Liver (tissue), 9 donors: ENCODE data around the gene PPFIBP2. TPM values are rescaled to one million over a fixed set of nuclear protein-coding genes. Genes with fewer than 3 reads are reported as not detected.

ENCODE experiments used
- DNase-seq: peaks from one replicate; pipeline ENCODE4 v3.0.0-alpha.2; 2017; ENCODE audit warnings: low spot score
- H3K27ac ChIP-seq, 2 donors: one replicate each; pipeline ENCODE4 v1.7.0; 2013; ENCODE audit warnings: inconsistent platforms in 2 of 2, low read length in 2 of 2, control low read depth in 1 of 2, low read depth in 1 of 2, mild to moderate bottlenecking in 1 of 2
- H3K27me3 ChIP-seq, 4 donors: one replicate each; pipeline versions ENCODE4 v1.6.1 to v1.7.0; 2013; ENCODE audit warnings: low read length in 3 of 4, inconsistent platforms in 1 of 4, mild to moderate bottlenecking in 1 of 4, moderate library complexity in 1 of 4; ENCODE audit not compliant: control insufficient read depth in 4 of 4, insufficient read depth in 4 of 4
- H3K36me3 ChIP-seq, 4 donors: one replicate each; pipeline versions ENCODE4 v1.6.1 to v1.7.0; 2013; ENCODE audit warnings: low read length in 3 of 4, mild to moderate bottlenecking in 3 of 4, low read depth in 1 of 4, moderate library complexity in 1 of 4; ENCODE audit not compliant: control insufficient read depth in 4 of 4, insufficient read depth in 3 of 4
- H3K4me1 ChIP-seq, 4 donors: one replicate each; pipeline versions ENCODE4 v1.6.1 to v1.7.0; 2013; ENCODE audit warnings: low read length in 3 of 4, mild to moderate bottlenecking in 3 of 4, moderate library complexity in 1 of 4; ENCODE audit not compliant: control insufficient read depth in 4 of 4, insufficient read depth in 4 of 4
- H3K4me3 ChIP-seq, 3 donors: one replicate each; pipeline versions ENCODE4 v1.6.1 to v1.7.0; 2013; ENCODE audit warnings: low read length in 3 of 3, control low read depth in 1 of 3, low read depth in 1 of 3, mild to moderate bottlenecking in 1 of 3
- H3K9ac ChIP-seq, 2 donors: one replicate each; pipeline ENCODE4 v1.7.0; 2013; ENCODE audit warnings: low read length in 2 of 2, mild to moderate bottlenecking in 2 of 2, moderate library complexity in 2 of 2, control low read depth in 1 of 2, low read depth in 1 of 2
- H3K9me3 ChIP-seq, 4 donors: one replicate each; pipeline versions ENCODE4 v1.6.1 to v1.7.0; 2013; ENCODE audit warnings: low read length in 3 of 4; ENCODE audit not compliant: control insufficient read depth in 4 of 4
- CTCF ChIP-seq: fragments of 150-350 bp; IDR thresholded peaks from 2 replicates; pipeline ENCODE4 v1.5.1; 2017; ENCODE audit warnings: improper control_type of control experiment, low read depth, low read length; ENCODE audit not compliant: missing input control
- EGR1 ChIP-seq, 2 donors: IDR thresholded peaks; 2 replicates each; pipeline ENCODE4 v1.6.1; 2016 to 2018; ENCODE audit warnings: antibody characterized with exemption in 2 of 2, low read depth in 2 of 2
- FOXA1 ChIP-seq: IDR thresholded peaks from 2 replicates; pipeline ENCODE4 v1.6.1; 2016; ENCODE audit warnings: antibody characterized with exemption
- FOXA2 ChIP-seq: IDR thresholded peaks from 2 replicates; pipeline ENCODE4 v1.6.1; 2016; ENCODE audit warnings: antibody characterized with exemption
- GABPA ChIP-seq, 2 donors: IDR thresholded peaks in 1 of 2; conservative IDR thresholded peaks in 1 of 2; 2 replicates each; pipeline ENCODE4 v1.6.1; 2016; ENCODE audit warnings: antibody characterized with exemption in 2 of 2, mild to moderate bottlenecking in 1 of 2, moderate library complexity in 1 of 2
- HNF4A ChIP-seq, 2 donors: conservative IDR thresholded peaks; 2 replicates each; pipeline ENCODE4 v1.6.1; 2016; ENCODE audit warnings: antibody characterized with exemption in 2 of 2, mild to moderate bottlenecking in 2 of 2
- HNF4G ChIP-seq: IDR thresholded peaks from 2 replicates; pipeline ENCODE4 v1.6.1; 2016; ENCODE audit warnings: antibody characterized with exemption
- JUND ChIP-seq, 2 donors: IDR thresholded peaks; 2 replicates each; pipeline ENCODE4 v1.6.1; 2016; ENCODE audit warnings: antibody characterized with exemption in 2 of 2
- MAX ChIP-seq: IDR thresholded peaks from 2 replicates; pipeline ENCODE4 v1.6.1; 2016; ENCODE audit warnings: antibody characterized with exemption
- NR2F2 ChIP-seq: IDR thresholded peaks from 2 replicates; pipeline ENCODE4 v1.6.1; 2016; ENCODE audit warnings: antibody characterized with exemption
- RAD21 ChIP-seq, 2 donors: IDR thresholded peaks; 2 replicates each; pipeline ENCODE4 v1.6.1; 2016; ENCODE audit warnings: antibody characterized with exemption in 2 of 2, mild to moderate bottlenecking in 2 of 2
- REST ChIP-seq: IDR thresholded peaks from 2 replicates; pipeline ENCODE4 v1.6.1; 2016; ENCODE audit warnings: antibody characterized with exemption, mild to moderate bottlenecking
- RXRA ChIP-seq, 2 donors: IDR thresholded peaks; 2 replicates each; pipeline ENCODE4 v1.6.1; 2017 to 2018; ENCODE audit warnings: antibody characterized with exemption in 2 of 2, mild to moderate bottlenecking in 1 of 2
- SP1 ChIP-seq: IDR thresholded peaks from 2 replicates; pipeline ENCODE4 v1.6.1; 2018; ENCODE audit warnings: antibody characterized with exemption, mild to moderate bottlenecking
- TAF1 ChIP-seq: conservative IDR thresholded peaks from 2 replicates; pipeline ENCODE4 v1.6.1; 2016; ENCODE audit warnings: antibody characterized with exemption, mild to moderate bottlenecking
- YY1 ChIP-seq: IDR thresholded peaks from 2 replicates; pipeline ENCODE4 v1.6.1; 2016; ENCODE audit warnings: antibody characterized with exemption, mild to moderate bottlenecking
- ZBTB33 ChIP-seq: IDR thresholded peaks from 2 replicates; pipeline ENCODE4 v1.6.1; 2016; ENCODE audit warnings: antibody characterized with exemption
- WGBS: extraction: QIAGEN DNeasy Blood & Tissue Kit; methylation state at CpG from one replicate; pipeline ENCODE4 v1.1.7; 2013; 5-methylcytosine and 5-hydroxymethylcytosine counted together
- polyA plus RNA-seq, 2 donors: library from polyadenylated mRNA; stranded (reverse) in 1 of 2; unstranded in 1 of 2; fragments of 200-250 nt in 1 of 2; fragments of >200 nt in 1 of 2; fragmentation: Nextera tagmentation in 1 of 2; extraction: Ambion mirVana in 1 of 2; gene quantifications; one replicate each; pipeline versions ENCODE4 v1.2.1 to v1.2.3, GENCODE V29; 2013 to 2015
- total RNA-seq, 2 donors: library from RNA; depleted of rRNA; stranded (reverse); fragments of >200 nt; gene quantifications; one replicate each; pipeline ENCODE4 v1.2.3, GENCODE V29; 2014
- donor health status: healthy.
- donor health status: healthy.
- donor health status: healthy.
- donor health status: healthy.
- donor health status: healthy.

Gene PPFIBP2
- total and polyA plus RNA-seq, 4 donors, result 19.6 to 80.0 (median 23.2) TPM

- 73% methylated on average over 2 of the region's 2 CpGs for WGBS
- Histone ChIP-seq H3K9me3 (no peaks in the 10 kb centered on the region), H3K36me3 (peaks cover 0 to 12% (median 11%) of the 10 kb centered on the region in 4 donors), H3K4me1 (no peaks in the 10 kb centered on the region), H3K9ac (no peak overlapping the region), H3K4me3 (no peak overlapping the region), H3K27me3 (no peaks in the 10 kb centered on the region), H3K27ac (no peak overlapping the region)
- no peak for DNase-seq
- TF ChIP-seq ZBTB33, result no peak
- TF ChIP-seq RAD21 (IDR thresholded peaks at IDR 0.05), result no peak
- no peak for TF ChIP-seq CTCF
- no peak for TF ChIP-seq FOXA1
- no peak for TF ChIP-seq EGR1 (IDR thresholded peaks at IDR 0.05; ENCODE audit: low read depth in 2 of 2)
- no peak for TF ChIP-seq FOXA2
- no peak for TF ChIP-seq TAF1
- no peak for TF ChIP-seq NR2F2
- no peak for TF ChIP-seq RXRA (IDR thresholded peaks at IDR 0.05)
- no peak for TF ChIP-seq JUND (IDR thresholded peaks at IDR 0.05)
- no peak for TF ChIP-seq YY1
- no peak for TF ChIP-seq SP1
- TF ChIP-seq MAX, result no peak
- TF ChIP-seq HNF4G, result no peak
- TF ChIP-seq GABPA (IDR thresholded peaks at IDR 0.05 in 1 of 2, conservative IDR thresholded peaks at IDR 0.05 in 1 of 2), result no peak
- no peak for TF ChIP-seq REST
These were observed 51.0 kb downstream of the PPFIBP2 start for GRCh38 chr11:7564803-7565202.

GRCh38 chr11:7567311-7567710, 53.5 kb downstream of the PPFIBP2 start:
- no peak overlapping the region for H3K27ac ChIP-seq
- H3K9me3 ChIP-seq, result no peaks in the 10 kb centered on the region
- no peak overlapping the region for H3K9ac ChIP-seq
- H3K4me1 ChIP-seq, result peaks cover 3 to 11% (median 6%) of the 10 kb centered on the region in 4 donors
- WGBS, result 81% methylated on average over 1 of the region's 1 CpG
- TF ChIP-seq EGR1 (IDR thresholded peaks at IDR 0.05; ENCODE audit: low read depth in 2 of 2) (no peak), HNF4G (no peak), HNF4A (conservative IDR thresholded peaks at IDR 0.05) (no peak), RXRA (IDR thresholded peaks at IDR 0.05) (no peak), RAD21 (IDR thresholded peaks at IDR 0.05) (no peak)
- H3K4me3 ChIP-seq, result no peak overlapping the region
- no peaks in the 10 kb centered on the region for H3K27me3 ChIP-seq
- peaks cover 0 to 12% (median 11%) of the 10 kb centered on the region in 4 donors for H3K36me3 ChIP-seq
- no peak for DNase-seq
